ENCODE measurements around the gene FAM177B.

The FAM177B gene

GRCh38 chr1:222784371-222784770 lies 47.4 kb downstream of the FAM177B start:
- Mint-ChIP-seq H3K4me3 (no peak overlapping the region), H3K9me3 (peaks cover 1% of the 10 kb centered on the region), H3K27me3 (ENCODE audit: low read depth, poor library complexity) (peaks cover 12% of the 10 kb centered on the region), H3K4me1 (no peaks in the 10 kb centered on the region), H3K27ac (no peak overlapping the region), H3K36me3 (ENCODE audit: low read depth) (no peaks in the 10 kb centered on the region)
- DNase-seq = no peak
- TF ChIP-seq CTCF (IDR thresholded peaks at IDR 0.05) = no peak

- H3K27ac Mint-ChIP-seq = no peak overlapping the region
- H3K4me3 Mint-ChIP-seq = no peak overlapping the region
- no peaks in the 10 kb centered on the region for H3K36me3 Mint-ChIP-seq (ENCODE audit: low read depth)
- no peak for DNase-seq
- no peak for TF ChIP-seq CTCF (IDR thresholded peaks at IDR 0.05)
- no peaks in the 10 kb centered on the region for H3K4me1 Mint-ChIP-seq
- H3K9me3 Mint-ChIP-seq = peaks cover 7% of the 10 kb centered on the region
- H3K27me3 Mint-ChIP-seq (ENCODE audit: low read depth, poor library complexity) = peaks cover 12% of the 10 kb centered on the region
Observed at GRCh38 chr1:222784916-222785315, 47.9 kb downstream of the FAM177B start.

- H3K27ac Mint-ChIP-seq = no peak overlapping the region
- no peak for DNase-seq
- peaks cover 10% of the 10 kb centered on the region for H3K9me3 Mint-ChIP-seq
- peaks cover 11% of the 10 kb centered on the region for H3K27me3 Mint-ChIP-seq (ENCODE audit: low read depth, poor library complexity)
- H3K4me1 Mint-ChIP-seq = no peaks in the 10 kb centered on the region
- no peaks in the 10 kb centered on the region for H3K36me3 Mint-ChIP-seq (ENCODE audit: low read depth)
- no peak for TF ChIP-seq CTCF (IDR thresholded peaks at IDR 0.05)
- H3K4me3 Mint-ChIP-seq = no peak overlapping the region
Observed at GRCh38 chr1:222785529-222785928, 48.5 kb downstream of the FAM177B start.

- peaks cover 11% of the 10 kb centered on the region for H3K27me3 Mint-ChIP-seq (ENCODE audit: low read depth, poor library complexity)
- no peak overlapping the region for H3K27ac Mint-ChIP-seq
- H3K4me3 Mint-ChIP-seq = no peak overlapping the region
- H3K4me1 Mint-ChIP-seq = no peaks in the 10 kb centered on the region
- TF ChIP-seq CTCF (IDR thresholded peaks at IDR 0.05) = no peak
- no peak for DNase-seq
- H3K9me3 Mint-ChIP-seq = peaks cover 10% of the 10 kb centered on the region
- H3K36me3 Mint-ChIP-seq (ENCODE audit: low read depth) = no peaks in the 10 kb centered on the region
Observed at GRCh38 chr1:222786121-222786520, 49.1 kb downstream of the FAM177B start.

GRCh38 chr1:222787729-222788128 lies 50.7 kb downstream of the FAM177B start:
- Mint-ChIP-seq H3K4me1 (no peaks in the 10 kb centered on the region), H3K4me3 (no peak overlapping the region), H3K27me3 (ENCODE audit: low read depth, poor library complexity) (peaks cover 10% of the 10 kb centered on the region), H3K9me3 (peaks cover 10% of the 10 kb centered on the region), H3K27ac (no peak overlapping the region), H3K36me3 (ENCODE audit: low read depth) (no peaks in the 10 kb centered on the region)
- no peak for DNase-seq
- no peak for TF ChIP-seq CTCF (IDR thresholded peaks at IDR 0.05)

GRCh38 chr1:222788402-222789156 lies 51.6 kb downstream of the FAM177B start:
- H3K4me1 Mint-ChIP-seq = no peaks in the 10 kb centered on the region
- DNase-seq = no peak
- H3K9me3 Mint-ChIP-seq = peaks cover 10% of the 10 kb centered on the region

More at GRCh38 chr1:222788402-222789156, 51.6 kb downstream of the FAM177B start:
- Mint-ChIP-seq H3K4me3 (no peak overlapping the region), H3K36me3 (ENCODE audit: low read depth) (no peaks in the 10 kb centered on the region), H3K27ac (no peak overlapping the region), H3K27me3 (ENCODE audit: low read depth, poor library complexity) (peaks cover 10% of the 10 kb centered on the region)
- no peak for TF ChIP-seq CTCF (IDR thresholded peaks at IDR 0.05)

All from nephron progenitor cell (in vitro differentiated cells).